HG03097 (cell line): Measurements from ENCODE around the gene SYNDIG1.

Source experiments
- ATAC-seq: cut with Tn5 transposase; IDR thresholded peaks from one replicate; pipeline ENCODE4 v1.9.1; 2021; ENCODE audit not compliant: unreplicated experiment, low FRiP score

SYNDIG1 gene

DNA sequence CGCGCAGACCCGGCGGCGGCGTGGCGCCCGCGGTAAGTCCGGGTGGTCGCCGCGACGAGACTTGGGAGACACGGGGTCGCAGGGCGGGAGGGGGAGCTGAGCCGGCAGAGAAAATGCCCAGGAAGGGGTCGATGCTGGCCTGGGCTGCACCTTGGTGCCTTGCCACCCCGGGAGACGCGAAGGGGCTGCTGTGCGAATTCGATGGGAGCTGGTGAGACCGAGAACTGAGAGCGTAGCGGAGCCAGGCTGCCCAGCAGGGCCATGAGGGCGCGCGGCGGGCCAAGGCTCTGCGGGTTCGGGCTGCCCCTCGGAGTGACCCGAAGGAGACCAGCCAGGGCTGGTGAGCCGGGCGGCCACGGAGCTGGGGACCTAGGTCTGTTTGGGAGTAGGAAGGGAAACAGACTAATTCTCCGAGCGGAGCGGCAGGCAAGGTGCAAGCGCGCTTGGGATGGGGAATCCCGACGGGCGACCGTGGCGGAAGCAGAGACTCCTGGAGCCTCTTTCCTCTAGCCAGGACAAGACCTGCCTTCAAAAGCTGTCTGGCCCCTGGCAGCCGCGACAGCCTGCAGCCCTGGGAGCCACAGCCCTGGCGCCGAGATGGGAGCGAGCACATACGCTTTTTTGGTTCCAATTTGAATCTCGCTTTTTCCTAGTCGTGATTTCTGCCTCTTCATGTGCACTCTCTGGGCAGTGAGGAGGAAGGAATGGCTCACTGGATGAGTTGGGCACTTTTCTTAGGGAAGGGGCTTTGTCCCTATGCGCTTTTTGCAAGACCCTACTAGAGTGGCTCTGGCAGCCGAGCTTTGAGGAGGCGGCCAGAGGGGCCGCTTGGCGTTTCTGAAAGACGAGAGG, 691 bp downstream of the SYNDIG1 start:
- no peak for ATAC-seq

GRCh38 chr20:24470746-24471582, 1.5 kb downstream of the SYNDIG1 start:
- ATAC-seq = no peak

DNA sequence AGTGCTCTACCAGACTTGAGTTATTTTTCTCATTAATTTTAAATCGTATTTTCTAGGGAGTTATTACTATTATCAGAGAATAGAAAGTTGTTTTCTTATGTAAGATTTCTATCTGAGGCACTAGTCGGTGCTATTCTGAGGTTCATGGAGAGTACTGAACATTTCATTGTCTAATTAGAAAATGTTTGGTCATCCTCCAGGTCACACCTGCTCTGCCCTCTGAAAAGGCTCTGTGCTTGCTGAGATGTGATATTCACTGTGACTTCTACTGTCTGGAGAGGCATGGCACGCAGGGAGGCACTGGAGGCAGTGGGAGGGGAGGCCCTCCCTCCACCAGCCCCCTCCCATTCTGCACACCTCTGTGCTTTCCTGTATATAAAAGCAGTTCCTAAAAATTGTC, 3.0 kb downstream of the SYNDIG1 start:
- no peak for ATAC-seq

DNA sequence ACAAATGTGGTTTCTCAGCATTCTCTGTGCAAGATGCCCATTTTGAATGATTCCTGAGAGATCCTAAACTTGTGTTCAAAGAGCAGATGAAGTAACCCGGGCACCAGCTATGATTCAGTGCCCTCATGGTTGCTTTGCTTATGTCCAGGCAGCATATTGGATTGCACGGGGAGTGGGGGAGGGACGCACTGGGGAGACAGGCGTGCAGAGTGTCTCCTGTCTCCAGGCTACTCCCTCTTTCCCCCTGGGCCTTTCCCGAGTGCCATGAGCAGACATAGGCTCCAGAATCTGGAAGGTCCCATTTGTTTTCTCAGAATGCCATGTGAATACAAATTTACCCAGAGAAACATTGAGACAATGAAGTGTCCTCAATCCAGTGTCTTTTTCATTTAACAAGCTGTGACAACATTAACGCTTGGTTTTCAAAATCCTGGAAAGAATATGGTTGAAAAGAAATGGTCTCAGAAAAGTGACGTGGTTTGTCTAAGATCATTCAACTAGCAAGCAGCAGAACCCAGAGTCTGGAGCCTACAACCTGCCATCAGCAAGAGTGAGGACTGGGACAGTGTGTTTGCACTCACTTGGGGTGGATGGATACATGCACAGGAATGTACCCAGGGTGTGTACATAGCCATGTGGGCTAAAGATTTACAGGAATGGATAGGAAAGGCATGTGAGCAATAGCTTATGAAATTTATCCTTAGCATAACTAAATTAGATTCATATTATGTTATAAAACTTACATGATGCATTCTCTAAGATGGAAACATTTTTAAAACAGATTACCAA, 4.2 kb downstream of the SYNDIG1 start:
- ATAC-seq = no peak

- ATAC-seq = no peak
These were observed 8.6 kb downstream of the SYNDIG1 start for GRCh38 chr20:24477831-24478547.

GRCh38 chr20:24478584-24478983, 9.2 kb downstream of the SYNDIG1 start:
- no peak for ATAC-seq

DNA sequence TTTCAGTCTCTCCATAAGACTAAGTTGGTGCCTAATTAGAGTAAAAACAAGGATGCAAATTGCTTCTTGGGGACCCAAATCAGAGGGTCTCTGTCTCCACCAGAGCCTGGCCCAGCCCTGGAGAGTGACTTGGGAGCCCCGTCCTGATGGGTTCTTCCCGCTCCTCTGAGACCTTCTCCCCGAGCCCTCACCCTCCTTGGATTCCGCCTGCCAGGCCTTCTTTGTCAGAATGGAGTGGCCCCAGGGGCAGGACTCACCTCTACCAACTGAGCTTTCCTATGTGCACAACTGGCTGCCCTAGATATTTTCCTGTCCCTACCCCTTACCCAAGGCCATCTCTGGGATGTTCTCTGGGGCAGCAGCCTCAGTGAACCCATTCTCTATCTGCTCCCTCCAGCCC, 9.7 kb downstream of the SYNDIG1 start:
- no peak for ATAC-seq

DNA sequence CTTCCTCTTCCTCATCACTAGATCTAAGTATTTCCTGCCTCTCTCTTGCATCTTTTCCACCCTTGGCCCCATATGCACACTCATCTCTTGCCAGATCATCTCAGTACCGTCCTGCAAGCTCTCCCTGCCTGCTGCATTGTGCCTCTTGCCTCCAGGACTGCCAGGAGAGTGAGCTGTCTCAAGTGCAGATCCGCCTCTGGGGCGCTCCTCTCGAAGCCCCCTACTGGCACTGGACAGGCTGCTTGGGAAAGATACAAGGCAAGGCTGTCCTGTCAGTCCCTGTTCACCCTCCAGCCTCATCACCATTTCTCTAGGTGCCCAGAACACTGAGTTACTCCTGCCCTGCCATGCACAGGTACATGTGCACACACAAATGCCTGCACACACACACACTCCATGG, 10.2 kb downstream of the SYNDIG1 start:
- no peak for ATAC-seq

- ATAC-seq = no peak
These were observed 11.1 kb downstream of the SYNDIG1 start for GRCh38 chr20:24480509-24480908.

DNA sequence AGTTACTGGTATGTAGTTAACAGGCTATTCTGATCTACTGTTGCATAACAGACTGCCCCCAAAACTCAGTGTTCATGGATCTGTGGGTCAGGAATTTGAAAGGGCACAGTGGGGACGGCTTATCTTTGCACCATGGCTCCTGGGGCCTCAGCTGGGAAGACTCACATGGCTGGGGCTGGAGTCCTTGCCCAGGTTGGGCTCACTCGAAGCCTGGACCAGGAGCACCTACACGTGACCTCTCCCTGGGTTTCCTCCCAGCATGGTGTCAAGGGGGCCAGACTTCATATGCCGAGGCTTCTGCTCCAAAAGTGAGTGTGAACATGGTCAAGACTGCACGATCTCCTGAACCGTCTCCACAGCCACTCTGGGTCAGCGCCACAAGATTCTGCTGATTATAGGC, 11.7 kb downstream of the SYNDIG1 start:
- no peak for ATAC-seq

DNA sequence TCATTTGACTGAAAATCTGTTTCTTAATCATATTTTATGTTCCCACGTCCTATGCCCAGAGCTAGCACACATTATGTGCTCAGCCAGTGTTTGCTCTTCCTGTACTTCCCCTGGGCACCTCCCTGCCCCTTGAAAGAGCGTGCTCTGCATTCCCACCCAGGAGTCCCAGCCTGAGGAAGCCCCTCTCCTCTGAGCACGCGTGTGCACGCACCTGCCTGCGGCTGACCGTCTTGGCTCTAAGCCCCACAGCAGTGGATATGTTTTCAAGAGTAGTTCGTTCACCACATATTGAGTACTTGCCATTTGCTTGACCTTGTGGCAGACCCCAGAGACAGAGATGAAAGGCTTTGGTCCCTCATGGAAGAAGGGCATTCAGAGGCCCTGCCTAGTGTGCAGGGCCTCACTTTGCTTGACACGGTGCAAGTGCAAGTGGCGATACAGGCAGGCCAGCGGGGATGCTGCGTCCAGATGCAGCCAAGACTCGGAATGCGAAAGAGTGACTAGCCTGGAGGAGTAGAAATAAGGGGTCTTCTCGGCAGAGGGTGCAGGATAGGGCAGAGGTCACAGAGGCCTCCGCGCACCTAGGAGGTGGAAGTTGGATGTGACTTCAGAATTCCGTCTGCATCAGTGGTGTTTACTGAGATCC, 14.1 kb downstream of the SYNDIG1 start:
- ATAC-seq = no peak

DNA sequence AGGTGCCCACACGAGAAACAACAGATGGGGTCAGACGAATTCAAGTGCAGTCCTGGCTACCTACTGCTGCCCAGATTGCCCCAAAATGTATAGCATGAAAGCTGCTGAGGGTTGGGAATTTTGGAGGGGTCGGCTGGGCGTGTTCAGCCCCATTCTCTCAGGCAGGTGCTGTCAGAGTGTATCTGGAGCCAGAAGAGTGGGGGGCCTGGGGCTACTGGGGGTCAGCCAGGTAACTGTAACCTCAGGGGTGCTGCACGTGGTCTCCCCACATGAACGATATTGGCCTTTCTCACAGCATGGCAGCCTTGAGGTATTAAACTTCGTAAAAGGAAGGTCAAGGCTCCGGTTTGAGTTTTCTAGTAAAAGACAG, 14.6 kb downstream of the SYNDIG1 start:
- ATAC-seq = no peak

- ATAC-seq = no peak
These were observed 16.6 kb downstream of the SYNDIG1 start for GRCh38 chr20:24485981-24486380.

- ATAC-seq = no peak
These were observed 17.8 kb downstream of the SYNDIG1 start for GRCh38 chr20:24487240-24487639.

DNA sequence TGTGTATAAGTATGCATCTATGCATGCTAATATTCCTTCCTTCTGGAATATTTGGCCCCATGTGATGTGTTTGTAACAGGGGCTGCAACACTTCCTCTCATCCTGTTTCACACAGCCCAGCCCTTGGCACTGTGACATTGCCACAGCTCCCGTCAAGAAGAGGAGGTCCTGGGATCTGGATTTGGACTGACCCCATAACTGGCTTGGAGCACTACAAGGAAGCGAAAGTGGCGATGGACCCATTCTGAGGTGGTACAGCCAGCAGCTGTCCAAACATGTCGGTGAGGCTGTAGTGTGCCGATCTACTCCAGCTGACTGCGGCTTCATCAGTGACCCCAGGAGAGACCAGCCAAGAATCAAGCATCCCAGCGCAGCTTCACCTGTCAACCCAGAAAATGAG, 18.2 kb downstream of the SYNDIG1 start:
- no peak for ATAC-seq

DNA sequence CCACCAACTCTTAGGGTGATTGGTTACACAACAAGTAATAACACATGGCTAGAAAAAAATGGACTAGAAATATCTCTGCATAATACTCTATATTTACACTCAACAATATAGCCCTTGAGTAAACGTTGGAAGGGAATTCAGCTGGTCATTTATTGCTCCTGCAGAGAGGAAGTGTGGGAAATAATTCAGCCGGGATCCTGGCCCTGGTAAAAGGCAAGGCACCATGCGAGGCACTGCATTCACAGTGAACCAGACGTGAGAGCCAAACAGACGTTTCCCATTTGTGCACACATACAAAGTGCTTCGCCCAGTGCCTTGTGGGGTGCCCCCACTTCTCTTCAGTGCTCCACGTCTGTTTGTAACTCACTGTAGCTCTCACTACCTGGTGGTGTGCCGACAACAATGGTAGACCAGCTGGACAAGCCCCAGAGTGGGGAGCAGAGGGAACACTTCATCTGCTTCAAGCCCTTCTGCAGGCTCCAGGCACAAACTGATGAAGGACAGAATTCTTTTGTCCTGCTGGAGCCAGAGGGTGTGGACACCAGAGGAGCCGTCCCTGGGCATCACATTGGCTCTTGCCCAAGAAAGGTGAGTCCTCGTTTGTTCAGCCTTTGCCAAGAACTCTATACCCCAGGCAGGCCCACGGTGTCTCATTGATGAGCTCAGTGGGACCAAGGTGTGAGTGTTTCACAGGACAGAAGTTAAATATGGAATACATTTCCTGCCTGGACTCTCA, 18.8 kb downstream of the SYNDIG1 start:
- ATAC-seq = no peak

DNA sequence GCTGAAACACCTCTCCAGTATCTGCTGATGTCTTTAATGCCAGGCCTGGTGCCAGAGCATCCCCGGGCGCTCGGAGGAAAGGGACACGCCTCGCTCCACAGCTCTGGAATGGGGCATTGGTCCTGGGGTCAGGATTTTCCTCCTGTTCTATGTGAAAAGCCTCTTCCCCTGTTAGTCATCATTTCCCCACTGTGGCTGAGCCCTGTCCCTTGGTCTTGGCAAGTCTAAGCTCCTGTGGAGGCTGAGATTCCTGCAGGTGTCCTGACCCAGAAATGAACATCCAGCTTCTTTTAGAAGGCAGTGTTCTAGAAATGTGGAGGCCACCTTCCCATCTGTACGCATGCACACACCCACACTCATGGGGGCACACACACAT, 19.4 kb downstream of the SYNDIG1 start:
- no peak for ATAC-seq

GRCh38 chr20:24489193-24489592, 19.8 kb downstream of the SYNDIG1 start:
- ATAC-seq = no peak

GRCh38 chr20:24489631-24490260, 20.3 kb downstream of the SYNDIG1 start:
- no peak for ATAC-seq
